ENCODE results near the gene UBE2H. TPM values are rescaled to one million over a fixed set of nuclear protein-coding genes. Genes with fewer than 3 reads are reported as not detected.

The UBE2H gene
- total and polyA plus RNA-seq, 10 of the 15 experiments (the other 5 are each of a cell fraction or from before 2014, with no cell fraction given) = 15.6 to 75.5 (median 32.8) TPM

GRCh38 chr7:129943352-129943751 lies 9.4 kb downstream of the UBE2H start:
- Histone ChIP-seq H3K79me2 (ENCODE audit: control insufficient read depth, insufficient read depth, low read length) (peaks cover 59% of the 10 kb centered on the region), H3K9ac (ENCODE audit: control insufficient read depth, insufficient read depth, low read length) (no peak overlapping the region), H3K4me1 (ENCODE audit: control insufficient read depth, insufficient read depth, low read length) (peaks cover 7% of the 10 kb centered on the region; the same call in 1 of the 2 replicates), H3K9me3 (replicated peaks; ENCODE audit: control insufficient read depth, insufficient read depth, low read length) (peaks cover 2% of the 10 kb centered on the region; the same call in 2 of the 3 replicates), H3K36me3 (ENCODE audit: control insufficient read depth in 2 of 2, insufficient read depth in 2 of 2, low read length in 1 of 2) (peaks cover 0 to 11% of the 10 kb centered on the region in 2 experiments; a peak in 3 of 4 replicates), H3K27me3 (replicated peaks in 1 of 2; ENCODE audit: control insufficient read depth in 2 of 2, insufficient read depth in 2 of 2, low read length in 1 of 2) (no peaks in the 10 kb centered on the region), H3K4me3 (no peak overlapping the region), H4K20me1 (ENCODE audit: control insufficient read depth, insufficient read depth) (peaks cover 1% of the 10 kb centered on the region; the same call in 1 of the 2 replicates), H3K27ac (ENCODE audit: control insufficient read depth, insufficient read depth) (no peak overlapping the region), H3K4me2 (ENCODE audit: control insufficient read depth, insufficient read depth) (no peak overlapping the region), H2AFZ (ENCODE audit: control insufficient read depth, low read depth, low read length) (no peak overlapping the region)
- ChIA-PET SMC1A (ENCODE audit: uncharacterized antibody, unreplicated experiment) (interaction anchor here (1.7 kb wide), 1 partner anchor 8 kb away, joined by 4 read pairs; no protein-coding TSS in a partner anchor), RAD21 (ENCODE audit: unreplicated experiment) (no interaction called here), CTCF (interaction anchor here (0.8 to 1.4 kb wide), 3 partner anchors 9 to 67 kb away, joined by 3 to 6 read pairs (median 4); partner anchors contain the start of gene UBE2H), POLR2A (no interaction called here)
- 100% methylated on average over 6 of the region's 6 CpGs for WGBS (ENCODE audit: insufficient coverage, insufficient replicate concordance, low lambda C conversion rate, missing lambda C conversion rate)
- BruUV-seq (replicated peaks) = no TSS peak
- intact Hi-C loops (cut with micrococcal nuclease; ENCODE audit: unreplicated experiment) = no loop called here
- ATAC-seq (no peak), DNase-seq (ENCODE audit: low read depth, low spot score) (no peak), FAIRE-seq (no peak)
- in situ Hi-C loops (cut with MboI) = no loop called here
- TF ChIP-seq RAD51 (IDR thresholded peaks at IDR 0.05) = no peak
- no peak for TF ChIP-seq RUNX3 (IDR thresholded peaks at IDR 0.05; ENCODE audit: low read length)
- no peak for TF ChIP-seq FOXM1 (IDR thresholded peaks at IDR 0.05; ENCODE audit: low read depth, low read length)
- no peak for TF ChIP-seq ATF2 (IDR thresholded peaks at IDR 0.05; ENCODE audit: low read length)
- no peak for TF ChIP-seq PBX3 (IDR thresholded peaks at IDR 0.05; ENCODE audit: insufficient replicate concordance, low read depth, low read length)
- TF ChIP-seq ZNF687 (IDR thresholded peaks at IDR 0.05) = no peak
- no peak for TF ChIP-seq KDM1A (IDR thresholded peaks at IDR 0.05; ENCODE audit: borderline replicate concordance)
- no peak for TF ChIP-seq CBX3 (IDR thresholded peaks at IDR 0.05; ENCODE audit: borderline replicate concordance, low read depth)
- TF ChIP-seq HDGF (IDR thresholded peaks at IDR 0.05) = no peak
- TF ChIP-seq JUNB (IDR thresholded peaks at IDR 0.05) = no peak
- no peak for TF ChIP-seq SUPT20H (IDR thresholded peaks at IDR 0.05; ENCODE audit: borderline replicate concordance, control insufficient read depth, low read depth, low read length)
- TF ChIP-seq SMAD5 (IDR thresholded peaks at IDR 0.05; ENCODE audit: low read depth) = no peak
- TF ChIP-seq NFYB (IDR thresholded peaks at IDR 0.05; ENCODE audit: insufficient read depth, low read depth, low read length) = no peak
- TF ChIP-seq ZBED1 (IDR thresholded peaks at IDR 0.05; ENCODE audit: borderline replicate concordance) = no peak
- TF ChIP-seq RAD21 (IDR thresholded peaks at IDR 0.05; ENCODE audit: insufficient read depth, low read depth, low read length) = no peak
- TF ChIP-seq IRF5 (IDR thresholded peaks at IDR 0.05; ENCODE audit: borderline replicate concordance) = no peak

Measured in GM12878 (cell line).